Choroid plexus epithelial cell (primary cell): ENCODE data around the gene ATG4A.

ENCODE experiments used
- DNase-seq: peaks from one replicate; pipeline ENCODE4 v3.0.0-alpha.2; 2010; ENCODE audit warnings: low read depth
- H3K4me3 ChIP-seq: 2 replicates; pipeline ENCODE4 v1.5.1; 2011; ENCODE audit warnings: low read depth, mild to moderate bottlenecking, control low read depth, low read length, moderate library complexity
- TF ChIP-seq, protein P1 (sequence below): conservative IDR thresholded peaks from 2 replicates; pipeline ENCODE4 v1.5.1; 2011; ENCODE audit warnings: low read depth, mild to moderate bottlenecking, control low read depth, inconsistent platforms, low read length, moderate library complexity

Gene ATG4A, protein sequence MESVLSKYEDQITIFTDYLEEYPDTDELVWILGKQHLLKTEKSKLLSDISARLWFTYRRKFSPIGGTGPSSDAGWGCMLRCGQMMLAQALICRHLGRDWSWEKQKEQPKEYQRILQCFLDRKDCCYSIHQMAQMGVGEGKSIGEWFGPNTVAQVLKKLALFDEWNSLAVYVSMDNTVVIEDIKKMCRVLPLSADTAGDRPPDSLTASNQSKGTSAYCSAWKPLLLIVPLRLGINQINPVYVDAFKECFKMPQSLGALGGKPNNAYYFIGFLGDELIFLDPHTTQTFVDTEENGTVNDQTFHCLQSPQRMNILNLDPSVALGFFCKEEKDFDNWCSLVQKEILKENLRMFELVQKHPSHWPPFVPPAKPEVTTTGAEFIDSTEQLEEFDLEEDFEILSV

DNA sequence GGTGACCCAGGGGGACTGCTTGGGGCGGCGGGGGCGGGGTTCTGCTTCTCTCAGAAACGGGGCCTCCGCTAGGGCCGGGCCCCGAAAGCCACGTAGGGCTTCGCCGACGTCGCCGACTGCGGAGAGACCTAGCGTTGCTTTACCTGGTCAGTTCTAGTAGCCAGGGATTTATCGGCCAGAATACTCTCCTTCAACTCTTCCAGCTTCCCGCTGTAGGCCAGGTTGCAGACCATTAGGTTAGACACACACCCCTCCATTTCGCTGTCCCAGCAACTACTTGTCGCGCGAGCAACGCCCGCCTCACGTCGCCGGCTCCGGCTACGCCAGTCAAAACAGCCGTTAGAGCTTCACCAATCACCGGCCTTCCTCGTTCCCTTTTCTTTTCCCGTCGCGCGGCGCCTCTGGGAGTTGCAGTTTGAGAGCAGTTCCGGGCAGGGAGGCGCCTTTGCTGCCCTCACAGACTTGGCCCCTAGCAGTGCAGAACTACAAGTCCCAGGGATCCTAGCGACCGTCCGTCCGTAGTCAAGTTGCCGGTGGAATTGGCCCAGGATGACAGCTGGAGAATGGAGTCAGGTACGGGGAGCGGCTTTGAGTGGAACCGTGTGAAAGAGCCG lies at the start of gene ATG4A, which contains the start of gene PSMD10:
Gene ATG4A (plus strand): TSS at position 515 of the 614 bp plus-strand sequence. CDS start 49 bp downstream, at position 564.
Gene PSMD10 (minus strand): TSS at position 279 of the 614 bp plus-strand sequence. CDS start 22 bp downstream, at position 257.
- H3K4me3 ChIP-seq: peak within 1 kb of the TSS; percentile 74
- TF ChIP-seq, protein P1, sequence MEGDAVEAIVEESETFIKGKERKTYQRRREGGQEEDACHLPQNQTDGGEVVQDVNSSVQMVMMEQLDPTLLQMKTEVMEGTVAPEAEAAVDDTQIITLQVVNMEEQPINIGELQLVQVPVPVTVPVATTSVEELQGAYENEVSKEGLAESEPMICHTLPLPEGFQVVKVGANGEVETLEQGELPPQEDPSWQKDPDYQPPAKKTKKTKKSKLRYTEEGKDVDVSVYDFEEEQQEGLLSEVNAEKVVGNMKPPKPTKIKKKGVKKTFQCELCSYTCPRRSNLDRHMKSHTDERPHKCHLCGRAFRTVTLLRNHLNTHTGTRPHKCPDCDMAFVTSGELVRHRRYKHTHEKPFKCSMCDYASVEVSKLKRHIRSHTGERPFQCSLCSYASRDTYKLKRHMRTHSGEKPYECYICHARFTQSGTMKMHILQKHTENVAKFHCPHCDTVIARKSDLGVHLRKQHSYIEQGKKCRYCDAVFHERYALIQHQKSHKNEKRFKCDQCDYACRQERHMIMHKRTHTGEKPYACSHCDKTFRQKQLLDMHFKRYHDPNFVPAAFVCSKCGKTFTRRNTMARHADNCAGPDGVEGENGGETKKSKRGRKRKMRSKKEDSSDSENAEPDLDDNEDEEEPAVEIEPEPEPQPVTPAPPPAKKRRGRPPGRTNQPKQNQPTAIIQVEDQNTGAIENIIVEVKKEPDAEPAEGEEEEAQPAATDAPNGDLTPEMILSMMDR: no peak
- DNase-seq: peak; percentile 97

DNA sequence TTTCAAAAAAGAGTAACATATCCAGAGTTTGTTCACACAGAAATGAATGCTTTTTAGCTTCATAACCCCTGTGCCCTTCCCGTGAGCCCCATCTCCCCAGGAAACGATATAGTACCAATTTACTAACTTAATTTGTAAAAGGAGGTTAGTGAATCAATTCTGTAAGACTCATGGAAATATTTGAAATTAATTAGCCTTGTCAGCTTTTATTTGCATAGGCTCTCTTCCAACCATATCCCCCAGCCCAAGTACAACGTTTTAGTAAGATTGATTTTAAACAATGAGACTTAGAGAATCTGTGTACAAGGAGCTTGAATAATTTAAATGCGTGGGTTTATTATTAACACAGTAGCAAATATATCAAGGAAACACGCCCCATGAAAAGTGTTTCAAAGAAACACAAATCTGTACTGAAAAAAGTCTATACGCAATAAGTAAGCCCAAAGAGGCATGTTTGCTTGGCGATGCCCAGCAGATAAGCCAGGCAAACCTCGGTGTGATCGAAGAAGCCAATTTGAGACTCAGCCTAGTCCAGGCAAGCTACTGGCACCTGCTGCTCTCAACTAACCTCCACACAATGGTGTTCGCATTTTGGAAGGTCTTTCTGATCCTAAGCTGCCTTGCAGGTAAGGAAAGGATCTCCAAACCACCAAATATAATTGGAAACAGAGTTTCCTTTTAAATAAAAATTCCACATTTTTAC lies 46.9 kb upstream of the ATG4A start, which contains the start of gene VSIG1:
Gene VSIG1 (plus strand): TSS at position 512 of the 703 bp plus-strand sequence. CDS start 66 bp downstream, at position 578.
- TF ChIP-seq, protein P1: no peak
- DNase-seq: no peak
- no peak within 1 kb of the TSS for H3K4me3 ChIP-seq

DNA sequence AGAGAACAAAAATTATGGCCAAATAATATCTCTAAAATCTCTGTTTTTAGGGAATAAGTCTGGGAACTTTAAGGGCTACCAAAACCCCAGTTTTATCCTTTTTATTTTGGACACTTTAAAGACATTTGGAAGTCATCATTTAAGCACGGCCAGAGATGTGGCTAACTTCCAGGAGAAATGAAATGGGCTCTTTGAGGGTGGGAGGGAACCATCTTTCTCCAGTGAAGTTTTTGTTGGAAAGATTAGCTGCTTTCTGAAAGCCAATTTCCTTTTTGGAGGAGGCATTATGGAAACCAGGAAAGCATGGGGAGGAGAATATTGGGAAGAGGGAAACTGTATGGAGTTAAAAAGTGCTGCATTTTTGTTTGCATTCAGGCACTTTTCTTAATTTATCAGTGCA lies 41.9 kb upstream of the ATG4A start:
- H3K4me3 ChIP-seq: no peak overlapping the region
- no peak for DNase-seq
- TF ChIP-seq, protein P1: no peak

DNA sequence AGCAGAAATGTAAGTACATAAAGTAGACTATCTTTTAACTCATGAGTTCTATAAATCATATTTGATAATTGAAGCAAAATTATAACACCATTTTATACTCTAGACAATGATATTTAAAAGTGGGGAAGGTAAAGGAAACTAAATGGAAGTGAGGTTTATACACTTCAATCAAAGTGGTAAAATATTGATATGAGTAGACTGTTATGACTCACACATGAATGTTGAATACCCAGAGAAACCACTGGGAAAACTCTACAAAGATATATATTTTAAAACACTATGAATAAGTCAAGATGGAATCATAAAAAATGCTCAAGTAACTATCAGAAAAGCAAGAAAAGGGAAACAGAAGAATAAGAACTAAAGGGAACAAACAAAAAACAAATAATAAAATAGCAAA lies 38.4 kb upstream of the ATG4A start:
- TF ChIP-seq, protein P1: no peak
- no peak overlapping the region for H3K4me3 ChIP-seq
- no peak for DNase-seq

DNA sequence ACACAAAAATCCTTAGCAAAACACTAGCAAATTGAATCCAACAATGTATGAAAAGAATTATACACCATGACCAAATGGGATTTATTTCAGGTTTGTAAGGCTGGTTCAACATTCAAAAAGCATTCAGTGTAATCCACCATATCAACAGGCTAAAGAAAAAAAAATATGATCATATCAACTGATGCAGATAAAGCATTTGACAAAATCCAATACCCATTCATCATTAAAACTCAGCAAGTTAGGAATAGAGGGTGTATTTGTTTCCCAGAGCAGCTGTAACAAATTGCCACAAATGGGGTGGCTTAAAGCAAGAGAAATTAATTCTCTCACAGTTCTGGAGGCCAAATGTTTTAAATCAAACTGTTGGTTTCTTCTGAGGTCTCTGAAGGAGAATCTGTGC lies 36.0 kb upstream of the ATG4A start:
- TF ChIP-seq, protein P1: no peak
- DNase-seq: no peak
- no peak overlapping the region for H3K4me3 ChIP-seq

DNA sequence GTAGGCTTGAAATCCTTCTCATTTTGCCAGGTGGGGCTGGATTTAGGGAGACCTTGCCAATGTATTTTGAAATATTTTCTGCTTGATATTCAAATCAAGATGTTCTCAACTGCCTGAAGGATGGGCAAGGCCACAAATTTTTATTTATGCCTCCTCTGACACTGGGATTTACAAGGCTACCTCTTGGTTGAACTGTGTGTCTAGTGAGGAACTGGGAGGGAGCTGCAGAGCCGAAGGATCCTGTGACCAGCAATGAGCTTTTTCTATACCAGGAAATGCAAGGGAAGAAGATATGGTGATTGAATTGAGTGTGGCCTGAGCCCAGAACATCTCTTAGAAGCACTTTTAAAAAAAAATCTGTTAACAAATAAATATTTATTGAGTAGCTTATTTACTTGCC lies 31.8 kb upstream of the ATG4A start:
- no peak for DNase-seq
- TF ChIP-seq, protein P1: no peak

More for the DNA sequence above, 31.8 kb upstream of the ATG4A start:
- no peak overlapping the region for H3K4me3 ChIP-seq
